Retinal pigment epithelial cell (primary cell): Measurements from ENCODE around the gene BRINP3.

Experiments used
- DNase-seq: peaks from one replicate; pipeline ENCODE4 v3.0.0-alpha.2; 2010; ENCODE audit warnings: low read depth
- H3K4me3 ChIP-seq: 2 replicates; pipeline ENCODE4 v1.5.1; 2011; ENCODE audit warnings: mild to moderate bottlenecking, low read length, control low read depth, moderate library complexity
- CTCF ChIP-seq: conservative IDR thresholded peaks from 2 replicates; pipeline ENCODE4 v1.5.1; 2011; ENCODE audit warnings: low read depth, low read length, control low read depth, inconsistent platforms

BRINP3 gene

GRCh38 chr1:190320952-190321351 is 156.7 kb downstream of the BRINP3 start:
- no peak overlapping the region for H3K4me3 ChIP-seq
- TF ChIP-seq CTCF = peak; percentile 59
- peak; percentile 29 for DNase-seq

DNA sequence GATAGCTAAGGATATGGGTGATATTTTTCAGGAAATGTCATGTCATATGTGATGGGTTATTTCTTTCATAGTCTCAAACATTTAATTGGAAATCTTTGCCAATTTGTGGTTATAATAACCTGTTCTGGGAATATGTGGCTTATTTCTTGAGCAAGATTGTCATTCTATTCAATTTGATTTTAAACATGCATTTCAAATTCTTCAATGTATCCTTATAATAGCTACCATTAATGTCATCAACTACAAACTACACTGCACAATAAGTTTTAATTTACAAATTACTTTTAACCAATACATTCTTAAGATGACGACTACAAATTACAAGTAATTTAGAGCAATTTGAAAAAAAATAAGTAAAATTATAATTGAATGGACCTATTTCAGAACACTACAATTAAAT is 164.9 kb downstream of the BRINP3 start:
- no peak for DNase-seq
- no peak overlapping the region for H3K4me3 ChIP-seq
- TF ChIP-seq CTCF = no peak

DNA sequence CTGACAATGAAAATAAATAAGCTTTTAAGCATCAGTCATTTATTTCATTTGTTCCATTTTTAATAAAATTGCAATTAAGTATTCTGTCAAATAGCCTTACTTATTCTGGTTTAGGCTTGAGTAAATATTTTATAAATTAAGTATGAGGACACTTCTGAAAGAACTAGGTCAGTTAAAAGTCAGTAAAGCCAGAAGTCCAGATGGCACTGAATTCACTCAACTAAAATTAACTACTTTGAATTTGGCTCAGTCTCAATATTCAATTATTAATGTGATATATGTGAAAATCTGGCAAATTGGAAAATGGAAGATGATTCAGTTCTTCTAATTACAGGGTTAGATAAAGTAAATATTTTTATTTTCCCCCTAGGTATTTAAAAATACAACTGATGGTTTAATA is 174.2 kb downstream of the BRINP3 start:
- DNase-seq = no peak
- TF ChIP-seq CTCF = no peak
- H3K4me3 ChIP-seq = no peak overlapping the region

DNA sequence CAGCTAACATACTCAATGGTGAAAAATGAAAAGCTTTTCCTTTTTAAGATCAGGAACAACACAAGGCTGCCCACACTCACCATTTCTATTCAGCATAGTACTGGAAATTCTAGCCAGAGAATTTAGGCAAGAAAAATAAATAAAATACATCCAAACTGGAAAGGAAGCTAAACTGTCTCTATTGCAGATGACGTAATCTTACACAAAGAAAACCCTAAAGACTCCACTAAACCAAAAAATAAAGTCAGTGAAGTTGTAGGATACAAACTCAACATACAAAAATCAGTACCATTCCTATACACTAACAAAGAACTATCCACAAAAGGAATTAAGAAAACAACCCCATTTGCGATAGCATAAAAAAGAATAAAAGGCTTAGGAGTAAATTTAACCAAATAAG is 181.2 kb downstream of the BRINP3 start:
- TF ChIP-seq CTCF = no peak
- H3K4me3 ChIP-seq = no peak overlapping the region
- DNase-seq = no peak

DNA sequence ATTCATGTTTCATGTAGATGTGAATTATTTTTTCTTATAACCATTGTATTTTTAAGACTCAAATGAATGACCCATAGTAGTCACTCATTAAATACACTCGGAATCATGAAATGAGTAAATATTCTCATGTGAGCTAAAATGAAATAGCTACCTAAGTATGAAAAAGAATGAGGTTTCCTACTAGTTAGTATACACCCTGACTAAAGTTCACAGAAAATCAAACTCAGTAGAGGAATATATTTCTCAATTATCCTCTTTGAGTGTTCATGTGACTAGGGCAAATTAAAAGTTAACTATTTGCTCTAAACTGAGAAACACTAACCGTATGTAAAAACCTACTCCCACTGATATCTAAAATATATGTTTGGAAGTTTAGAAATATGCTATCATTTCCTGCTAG is 187.8 kb downstream of the BRINP3 start:
- H3K4me3 ChIP-seq = no peak overlapping the region
- DNase-seq = no peak
- no peak for TF ChIP-seq CTCF

- DNase-seq = no peak
- no peak for TF ChIP-seq CTCF
- H3K4me3 ChIP-seq = no peak overlapping the region
Observed at GRCh38 chr1:190286111-190286510, 191.6 kb downstream of the BRINP3 start.

- no peak overlapping the region for H3K4me3 ChIP-seq
- DNase-seq = no peak
- no peak for TF ChIP-seq CTCF
Observed at GRCh38 chr1:190277107-190277506, 200.6 kb downstream of the BRINP3 start.
